WTC11 (cell line): ENCODE results near the gene GRK1.

Experiments used
- CTCF ChIP-seq: fragments of 200-600 bp; IDR thresholded peaks from 2 replicates; pipeline ENCODE4 v1.8.0; 2022; ENCODE audit warnings: antibody characterized with exemption
- TEAD1 ChIP-seq: sonication (generic); formaldehyde crosslinking; IDR thresholded peaks from 2 replicates; pipeline ENCODE4 v1.8.0; 2022; ENCODE audit warnings: mild to moderate bottlenecking, missing genetic modification reagents
- TF ChIP-seq, protein P1 (sequence below): sonication (generic); formaldehyde crosslinking; IDR thresholded peaks from 2 replicates; pipeline ENCODE4 v1.8.1; 2023; ENCODE audit warnings: mild to moderate bottlenecking, missing genetic modification reagents, moderate library complexity

DNA sequence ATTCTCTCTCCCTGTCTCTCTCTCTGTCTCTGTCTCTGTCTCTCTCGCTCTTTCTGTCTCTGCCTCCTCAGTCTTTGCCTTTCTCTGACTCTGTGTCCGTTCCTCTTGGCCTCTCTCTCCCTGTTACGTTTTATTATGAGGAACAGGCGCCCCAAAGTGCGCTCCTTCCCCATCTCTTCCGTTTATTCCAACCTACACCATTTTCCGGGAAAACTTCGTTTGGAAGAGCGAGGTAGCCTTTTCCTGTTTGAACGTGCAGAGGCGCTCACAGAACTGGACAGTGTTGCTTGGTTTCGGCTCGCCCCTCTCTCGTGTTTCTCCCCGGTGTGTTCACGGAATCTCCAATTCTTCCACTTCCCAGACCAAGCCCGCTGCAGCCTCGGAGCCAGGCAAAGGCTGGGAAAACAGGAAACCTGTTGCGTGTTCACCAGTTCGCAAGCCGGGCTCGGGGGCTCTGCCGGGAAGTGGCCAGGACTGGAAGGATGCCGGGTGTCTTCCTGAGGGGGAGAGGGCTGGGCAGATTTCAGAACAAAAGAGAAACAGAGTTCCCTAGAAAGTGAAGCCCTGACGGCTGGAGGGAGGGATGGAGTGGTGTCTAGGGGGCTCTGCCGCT lies 92.6 kb downstream of the GRK1 start:
- TF ChIP-seq TEAD1 (CRISPR knock-in tag) (no peak), CTCF (no peak)
- TF ChIP-seq, protein P1, sequence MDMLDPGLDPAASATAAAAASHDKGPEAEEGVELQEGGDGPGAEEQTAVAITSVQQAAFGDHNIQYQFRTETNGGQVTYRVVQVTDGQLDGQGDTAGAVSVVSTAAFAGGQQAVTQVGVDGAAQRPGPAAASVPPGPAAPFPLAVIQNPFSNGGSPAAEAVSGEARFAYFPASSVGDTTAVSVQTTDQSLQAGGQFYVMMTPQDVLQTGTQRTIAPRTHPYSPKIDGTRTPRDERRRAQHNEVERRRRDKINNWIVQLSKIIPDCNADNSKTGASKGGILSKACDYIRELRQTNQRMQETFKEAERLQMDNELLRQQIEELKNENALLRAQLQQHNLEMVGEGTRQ: no peak; the same call in 1 of the 2 replicates
